OCI-LY1 (cell line): ENCODE measurements around the gene SERGEF.

ENCODE experiments used
- EZH2 ChIP-seq: fragments of 200-600 bp; sonication (generic), shearing (Covaris generic); IDR thresholded peaks from 2 replicates; pipeline ENCODE4 v1.8.0; 2017; ENCODE audit warnings: borderline replicate concordance, mixed run types, mild to moderate bottlenecking, antibody characterized with exemption, low read length, moderate library complexity, mixed read lengths
- TF ChIP-seq, protein P1 (sequence below): fragments of 200-600 bp; sonication (generic), shearing (Covaris generic); IDR thresholded peaks from 2 replicates; pipeline ENCODE4 v1.5.1; 2017; ENCODE audit warnings: mild to moderate bottlenecking, antibody characterized with exemption, low read length, moderate library complexity, mixed read lengths

DNA sequence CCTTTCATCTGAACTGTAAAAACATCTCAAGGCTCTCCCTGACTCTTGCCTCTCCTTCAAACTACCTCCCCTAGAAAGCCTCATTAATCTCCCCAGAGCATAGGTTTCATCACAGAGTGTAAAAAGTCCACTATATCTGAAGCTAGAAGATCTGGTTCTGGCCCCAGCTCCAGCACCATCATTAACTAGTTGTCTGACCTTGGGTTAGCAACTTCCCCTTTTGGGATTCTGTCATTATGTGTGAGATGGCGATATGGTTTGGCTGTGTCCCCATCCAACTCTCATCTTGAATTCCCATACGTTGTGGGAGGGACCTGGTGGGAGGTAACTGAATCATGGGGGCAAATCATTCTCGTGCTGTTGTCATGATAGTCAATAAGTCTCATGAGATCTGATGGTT lies 181.0 kb downstream of the SERGEF start:
- TF ChIP-seq, protein P1, sequence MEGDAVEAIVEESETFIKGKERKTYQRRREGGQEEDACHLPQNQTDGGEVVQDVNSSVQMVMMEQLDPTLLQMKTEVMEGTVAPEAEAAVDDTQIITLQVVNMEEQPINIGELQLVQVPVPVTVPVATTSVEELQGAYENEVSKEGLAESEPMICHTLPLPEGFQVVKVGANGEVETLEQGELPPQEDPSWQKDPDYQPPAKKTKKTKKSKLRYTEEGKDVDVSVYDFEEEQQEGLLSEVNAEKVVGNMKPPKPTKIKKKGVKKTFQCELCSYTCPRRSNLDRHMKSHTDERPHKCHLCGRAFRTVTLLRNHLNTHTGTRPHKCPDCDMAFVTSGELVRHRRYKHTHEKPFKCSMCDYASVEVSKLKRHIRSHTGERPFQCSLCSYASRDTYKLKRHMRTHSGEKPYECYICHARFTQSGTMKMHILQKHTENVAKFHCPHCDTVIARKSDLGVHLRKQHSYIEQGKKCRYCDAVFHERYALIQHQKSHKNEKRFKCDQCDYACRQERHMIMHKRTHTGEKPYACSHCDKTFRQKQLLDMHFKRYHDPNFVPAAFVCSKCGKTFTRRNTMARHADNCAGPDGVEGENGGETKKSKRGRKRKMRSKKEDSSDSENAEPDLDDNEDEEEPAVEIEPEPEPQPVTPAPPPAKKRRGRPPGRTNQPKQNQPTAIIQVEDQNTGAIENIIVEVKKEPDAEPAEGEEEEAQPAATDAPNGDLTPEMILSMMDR: no peak
- TF ChIP-seq EZH2: no peak
